PC-9 (cell line): Measurements from ENCODE around the gene UNG. TPM values are rescaled to one million over a fixed set of nuclear protein-coding genes. Genes with fewer than 3 reads are reported as not detected.

Experiments
- BruUV-seq: library from RNA; stranded (reverse); fragments of 400-500 nt; replicated peaks from 2 replicates; lab custom pipeline; 2021; lab: Mats Ljungman, UMichigan
- CTCF ChIA-PET: fragments of 300-600 bp; sonication (Branson Sonifier 250); formaldehyde crosslinking; loops from one replicate; lab custom pipeline; 2022; ENCODE audit warnings: antibody characterized with exemption; lab: Charles Lee
- POLR2A ChIA-PET: fragments of 300-600 bp; sonication (Branson Sonifier 250); formaldehyde crosslinking; loops from one replicate; lab custom pipeline; 2022; ENCODE audit warnings: antibody characterized with exemption; ENCODE audit not compliant: unreplicated experiment; lab: Charles Lee
- DNase-seq, 2 experiments: peaks; one replicate each; pipeline versions ENCODE4 v3.0.0 to v3.0.0-alpha.2; 2015 to 2022; ENCODE audit warnings: mixed read lengths in 1 of 2
- H2AFZ ChIP-seq: fragments of 200-600 bp; sonication (generic); 2 replicates; pipeline ENCODE4 v1.8.1; 2017; ENCODE audit warnings: antibody characterized with exemption
- H3F3A ChIP-seq: fragments of 200-600 bp; sonication (generic); 2 replicates; pipeline ENCODE4 v1.8.1; 2017; ENCODE audit warnings: antibody characterized with exemption, mild to moderate bottlenecking, low read depth; ENCODE audit not compliant: insufficient read depth
- H3K27ac ChIP-seq: fragments of 200-600 bp; sonication (generic); 2 replicates; pipeline ENCODE4 v1.6.1; 2016; ENCODE audit warnings: mixed run types
- H3K27me3 ChIP-seq: fragments of 200-600 bp; sonication (generic); 2 replicates; pipeline ENCODE4 v1.6.1; 2016; ENCODE audit warnings: low read depth, mixed run types; ENCODE audit not compliant: insufficient read depth
- H3K36me3 ChIP-seq: fragments of 200-600 bp; sonication (generic); 2 replicates; pipeline ENCODE4 v1.6.1; 2016; ENCODE audit warnings: low read depth, mixed run types
- H3K4me1 ChIP-seq: fragments of 200-600 bp; sonication (generic); replicated peaks from 2 replicates; pipeline ENCODE4 v1.6.1; 2016; ENCODE audit warnings: mixed run types; ENCODE audit not compliant: insufficient read depth
- H3K4me2 ChIP-seq: fragments of 200-600 bp; sonication (generic); 2 replicates; pipeline ENCODE4 v1.6.1; 2017; ENCODE audit warnings: mixed run types
- H3K4me3 ChIP-seq: fragments of 200-600 bp; sonication (generic); 2 replicates; pipeline ENCODE4 v1.6.1; 2016; ENCODE audit warnings: mixed run types
- H3K79me2 ChIP-seq: fragments of 200-600 bp; sonication (generic); 2 replicates; pipeline ENCODE4 v1.6.1; 2017; ENCODE audit warnings: low read depth, mixed run types
- H3K9me2 ChIP-seq: fragments of 200-600 bp; sonication (generic); 2 replicates; pipeline ENCODE4 v1.8.1; 2017; ENCODE audit warnings: mild to moderate bottlenecking; ENCODE audit not compliant: insufficient read depth
- H3K9me3 ChIP-seq: fragments of 200-600 bp; sonication (generic); 2 replicates; pipeline ENCODE4 v1.8.1; 2016; ENCODE audit warnings: low read depth; ENCODE audit not compliant: insufficient read depth
- H4K20me1 ChIP-seq: fragments of 200-600 bp; sonication (generic); 2 replicates; pipeline ENCODE4 v1.8.1; 2017; ENCODE audit not compliant: insufficient read depth
- EZH2 ChIP-seq: fragments of 200-600 bp; sonication (generic); IDR thresholded peaks from 2 replicates; pipeline ENCODE4 v1.8.0; 2017; ENCODE audit warnings: antibody characterized with exemption, low read depth
- intact Hi-C: fragments of 100-400 bp; cut with micrococcal nuclease; formaldehyde crosslinking; loops from one replicate; pipeline ENCODE4 v1.10.0; 2022; ENCODE audit not compliant: unreplicated experiment
- total RNA-seq: library from RNA; stranded (reverse); gene quantifications from 2 replicates; pipeline ENCODE4 v1.2.3, GENCODE V29; 2021
- TF ChIP-seq, protein P1 (sequence below): fragments of 200-600 bp; sonication (generic); conservative IDR thresholded peaks from 2 replicates; pipeline ENCODE4 v1.6.1; 2017; ENCODE audit warnings: mixed run types, antibody characterized with exemption, mild to moderate bottlenecking, moderate library complexity

The UNG gene
- total RNA-seq, 1 experiment from 2014 or later: 54.9 TPM

DNA sequence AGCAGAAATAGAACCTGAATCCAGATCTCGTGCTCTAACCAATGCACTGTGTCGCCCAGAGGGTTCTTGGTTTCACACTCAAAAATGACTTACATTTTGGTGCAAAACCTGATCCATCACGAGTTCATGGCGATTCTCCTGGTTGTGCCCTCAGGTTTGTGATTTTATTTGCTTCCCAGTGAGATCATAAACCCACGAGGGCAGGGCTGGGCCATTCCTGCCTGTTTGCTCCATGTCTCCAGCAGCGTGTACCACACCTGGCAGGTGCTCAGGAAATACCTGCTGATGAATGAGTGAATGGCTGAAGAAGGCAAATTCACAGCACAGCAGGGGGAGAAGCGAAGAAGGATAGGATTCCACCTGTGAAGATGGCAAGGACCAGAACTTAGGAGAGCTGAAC lies 28.4 kb downstream of the UNG start:
- Histone ChIP-seq H3K36me3 (no peaks in the 10 kb centered on the region), H3K79me2 (no peaks in the 10 kb centered on the region), H3K27me3 (no peaks in the 10 kb centered on the region), H3K4me1 (no peaks in the 10 kb centered on the region), H3K27ac (no peak overlapping the region), H3K4me3 (no peak overlapping the region), H3K9me2 (no peaks in the 10 kb centered on the region), H4K20me1 (no peaks in the 10 kb centered on the region), H3K4me2 (no peak overlapping the region), H2AFZ (no peak overlapping the region), H3F3A (no peaks in the 10 kb centered on the region), H3K9me3 (no peaks in the 10 kb centered on the region)
- BruUV-seq: no TSS peak
- intact Hi-C loops: no loop called here
- POLR2A ChIA-PET: no interaction called here
- TF ChIP-seq, protein P1, sequence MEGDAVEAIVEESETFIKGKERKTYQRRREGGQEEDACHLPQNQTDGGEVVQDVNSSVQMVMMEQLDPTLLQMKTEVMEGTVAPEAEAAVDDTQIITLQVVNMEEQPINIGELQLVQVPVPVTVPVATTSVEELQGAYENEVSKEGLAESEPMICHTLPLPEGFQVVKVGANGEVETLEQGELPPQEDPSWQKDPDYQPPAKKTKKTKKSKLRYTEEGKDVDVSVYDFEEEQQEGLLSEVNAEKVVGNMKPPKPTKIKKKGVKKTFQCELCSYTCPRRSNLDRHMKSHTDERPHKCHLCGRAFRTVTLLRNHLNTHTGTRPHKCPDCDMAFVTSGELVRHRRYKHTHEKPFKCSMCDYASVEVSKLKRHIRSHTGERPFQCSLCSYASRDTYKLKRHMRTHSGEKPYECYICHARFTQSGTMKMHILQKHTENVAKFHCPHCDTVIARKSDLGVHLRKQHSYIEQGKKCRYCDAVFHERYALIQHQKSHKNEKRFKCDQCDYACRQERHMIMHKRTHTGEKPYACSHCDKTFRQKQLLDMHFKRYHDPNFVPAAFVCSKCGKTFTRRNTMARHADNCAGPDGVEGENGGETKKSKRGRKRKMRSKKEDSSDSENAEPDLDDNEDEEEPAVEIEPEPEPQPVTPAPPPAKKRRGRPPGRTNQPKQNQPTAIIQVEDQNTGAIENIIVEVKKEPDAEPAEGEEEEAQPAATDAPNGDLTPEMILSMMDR: no peak
- no peak for TF ChIP-seq EZH2
- no peak for DNase-seq
- CTCF ChIA-PET: no interaction called here

- DNase-seq: no peak
- H2AFZ ChIP-seq: no peak overlapping the region
- no peaks in the 10 kb centered on the region for H3K9me2 ChIP-seq
- ChIA-PET CTCF (no interaction called here), POLR2A (interaction anchor here (0.6 kb wide), 1 partner anchor 13 kb away, joined by 8 read pairs; no protein-coding TSS in a partner anchor)
- H4K20me1 ChIP-seq: no peaks in the 10 kb centered on the region
- H3K4me2 ChIP-seq: no peak overlapping the region
- no TSS peak for BruUV-seq
- TF ChIP-seq, protein P1: no peak
- TF ChIP-seq EZH2: no peak
- H3K27me3 ChIP-seq: peaks cover 5% of the 10 kb centered on the region
- no peaks in the 10 kb centered on the region for H3K79me2 ChIP-seq
- no peaks in the 10 kb centered on the region for H3K36me3 ChIP-seq
- no peak overlapping the region for H3K4me3 ChIP-seq
- H3F3A ChIP-seq: no peaks in the 10 kb centered on the region
- H3K4me1 ChIP-seq: 0 out of 2 replicates have a peak, but pooled peaks cover 4% of the 10 kb centered on the region
- intact Hi-C loops: no loop called here
- no peak overlapping the region for H3K27ac ChIP-seq
- no peaks in the 10 kb centered on the region for H3K9me3 ChIP-seq
Measured at GRCh38 chr12:109126784-109127183, 29.4 kb downstream of the UNG start.

DNA sequence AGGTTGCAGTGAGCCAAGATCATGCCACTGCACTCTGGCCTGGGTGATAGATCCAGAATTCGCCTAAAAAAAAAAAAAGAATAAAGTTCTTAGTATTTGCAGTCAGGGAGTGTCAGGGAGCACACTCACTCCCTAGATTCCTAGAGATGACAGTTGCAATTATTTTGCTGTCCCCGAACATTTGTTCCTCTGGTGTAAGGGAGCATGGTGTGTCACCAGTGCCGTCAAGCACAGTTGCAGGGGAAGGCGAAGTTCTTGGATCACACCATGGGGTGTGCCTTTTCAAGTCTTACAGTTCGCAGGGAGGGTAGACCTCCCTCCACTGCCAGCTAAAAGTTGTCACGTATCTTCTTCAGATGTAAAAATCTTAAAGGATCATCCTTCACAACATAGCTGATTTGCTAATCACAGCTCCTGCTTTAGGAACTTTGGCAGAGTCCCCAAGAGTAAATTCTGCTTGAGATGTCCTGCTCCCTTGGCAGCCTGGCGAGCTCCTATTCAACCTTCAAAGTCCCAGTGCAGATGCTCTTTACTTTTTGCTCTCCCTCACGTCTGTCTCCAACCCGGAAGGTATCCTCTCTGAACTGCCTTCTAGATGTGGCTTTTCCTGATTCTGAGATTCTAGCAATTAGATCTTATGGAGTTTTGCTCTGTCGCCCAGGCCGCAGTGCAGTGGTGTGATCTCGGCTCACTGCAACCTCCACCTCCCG lies 30.3 kb downstream of the UNG start:
- DNase-seq: no peak
- CTCF ChIA-PET: no interaction called here
- H3K27me3 ChIP-seq: peaks cover 12% of the 10 kb centered on the region
- H3K36me3 ChIP-seq: no peaks in the 10 kb centered on the region
- no peaks in the 10 kb centered on the region for H3K79me2 ChIP-seq
- no peak overlapping the region for H3K27ac ChIP-seq
- H3F3A ChIP-seq: no peaks in the 10 kb centered on the region
- H3K9me3 ChIP-seq: no peaks in the 10 kb centered on the region
- TF ChIP-seq, protein P1: no peak
- no peak for TF ChIP-seq EZH2
- H3K4me1 ChIP-seq: 0 out of 2 replicates have a peak, but pooled peaks cover 4% of the 10 kb centered on the region
- H3K4me3 ChIP-seq: no peak overlapping the region
- BruUV-seq: no TSS peak
- no peak overlapping the region for H2AFZ ChIP-seq
- H4K20me1 ChIP-seq: no peaks in the 10 kb centered on the region
- POLR2A ChIA-PET: interaction anchor here (0.7 kb wide), 1 partner anchor 126 kb away, joined by 7 read pairs; no protein-coding TSS in a partner anchor
- intact Hi-C loops: no loop called here
- H3K4me2 ChIP-seq: no peak overlapping the region
- no peaks in the 10 kb centered on the region for H3K9me2 ChIP-seq
